Astrocyte (in vitro differentiated cells and primary cell): ENCODE data around the gene KCNIP2. TPM values are rescaled to one million over a fixed set of nuclear protein-coding genes. Genes with fewer than 3 reads are reported as not detected.

ENCODE experiments used
- DNase-seq: peaks from one replicate; pipeline ENCODE4 v3.0.0-alpha.2; 2010; ENCODE audit warnings: low read depth
- FAIRE-seq: peaks from 2 replicates; lab custom pipeline; 2011; peaks lifted over from hg19 to GRCh38; lab: Jason Lieb, UNC
- H2AFZ ChIP-seq: 2 replicates; pipeline ENCODE4 v1.6.0; 2012; ENCODE audit warnings: low read depth, low read length, inconsistent platforms
- H3K27ac ChIP-seq: 2 replicates; pipeline ENCODE4 v1.5.1; 2011; ENCODE audit warnings: low read depth, low read length, inconsistent platforms
- H3K27me3 ChIP-seq: 2 replicates; pipeline ENCODE4 v1.6.0; 2011; ENCODE audit warnings: low read length, inconsistent platforms; ENCODE audit not compliant: insufficient read depth
- H3K36me3 ChIP-seq: 2 replicates; pipeline ENCODE4 v1.5.1; 2011; ENCODE audit warnings: low read length, inconsistent platforms; ENCODE audit not compliant: insufficient read depth
- H3K4me1 ChIP-seq: 2 replicates; pipeline ENCODE4 v1.5.1; 2011; ENCODE audit warnings: low read length, inconsistent platforms; ENCODE audit not compliant: insufficient read depth
- H3K4me2 ChIP-seq: 2 replicates; pipeline ENCODE4 v1.6.0; 2012; ENCODE audit warnings: low read length, inconsistent platforms
- H3K4me3 ChIP-seq: 2 replicates; pipeline ENCODE4 v1.5.1; 2011; ENCODE audit warnings: low read depth, mild to moderate bottlenecking, low read length, inconsistent platforms; ENCODE audit not compliant: insufficient read depth
- H3K79me2 ChIP-seq: 2 replicates; pipeline ENCODE4 v1.6.0; 2012; ENCODE audit warnings: mild to moderate bottlenecking, low read length, inconsistent platforms; ENCODE audit not compliant: insufficient read depth
- H3K9ac ChIP-seq: 2 replicates; pipeline ENCODE4 v1.6.0; 2012; ENCODE audit warnings: mild to moderate bottlenecking, low read length, inconsistent platforms
- H3K9me3 ChIP-seq: 2 replicates; pipeline ENCODE4 v1.5.1; 2012; ENCODE audit warnings: low read depth, mild to moderate bottlenecking, low read length, inconsistent platforms; ENCODE audit not compliant: insufficient read depth
- H4K20me1 ChIP-seq: 2 replicates; pipeline ENCODE4 v1.6.0; 2012; ENCODE audit warnings: low read length, inconsistent platforms; ENCODE audit not compliant: insufficient read depth
- H3K27ac Mint-ChIP-seq: one replicate; pipeline ENCODE4 v1.8.0; 2021; ENCODE audit warnings: mild to moderate bottlenecking, mixed read lengths; ENCODE audit not compliant: unreplicated experiment
- H3K27me3 Mint-ChIP-seq: one replicate; pipeline ENCODE4 v1.8.0; 2021; ENCODE audit warnings: low read depth, mixed read lengths; ENCODE audit not compliant: unreplicated experiment
- H3K36me3 Mint-ChIP-seq: one replicate; pipeline ENCODE4 v1.8.0; 2021; ENCODE audit warnings: low read depth, mixed read lengths; ENCODE audit not compliant: unreplicated experiment
- H3K4me1 Mint-ChIP-seq: one replicate; pipeline ENCODE4 v1.8.0; 2021; ENCODE audit warnings: low read depth, mixed read lengths; ENCODE audit not compliant: unreplicated experiment
- H3K4me3 Mint-ChIP-seq: one replicate; pipeline ENCODE4 v1.8.0; 2021; ENCODE audit warnings: mild to moderate bottlenecking, moderate library complexity, mixed read lengths; ENCODE audit not compliant: unreplicated experiment
- H3K9me3 Mint-ChIP-seq: one replicate; pipeline ENCODE4 v1.8.0; 2021; ENCODE audit warnings: mild to moderate bottlenecking, mixed read lengths; ENCODE audit not compliant: unreplicated experiment
- CTCF ChIP-seq: IDR thresholded peaks from 2 replicates; pipeline ENCODE4 v1.5.1; 2011; ENCODE audit warnings: low read depth, mild to moderate bottlenecking, inconsistent platforms, low read length, moderate library complexity; ENCODE audit not compliant: insufficient read depth
- EZH2 ChIP-seq: IDR thresholded peaks from 2 replicates; pipeline ENCODE4 v1.6.1; 2012; ENCODE audit warnings: mild to moderate bottlenecking, low read length, inconsistent platforms; ENCODE audit not compliant: insufficient read depth
- total RNA-seq: library from RNA; stranded (reverse); gene quantifications from 2 replicates; pipeline ENCODE4 v1.2.1, GENCODE V29; 2021

KCNIP2 gene
- total RNA-seq, 1 donor from 2014 or later, result 2.5 TPM

GRCh38 chr10:101828766-101829551 lies 14.6 kb downstream of the KCNIP2 start:
- Histone ChIP-seq H3K27me3 (no peaks in the 10 kb centered on the region), H3K36me3 (no peaks in the 10 kb centered on the region), H3K27ac (no peak overlapping the region), H3K9ac (no peak overlapping the region), H4K20me1 (no peaks in the 10 kb centered on the region), H3K9me3 (no peaks in the 10 kb centered on the region), H3K4me3 (no peak overlapping the region), H3K79me2 (no peaks in the 10 kb centered on the region), H3K4me2 (peak overlapping the region; percentile 48), H2AFZ (no peak overlapping the region), H3K4me1 (peaks cover 16% of the 10 kb centered on the region)
- Mint-ChIP-seq H3K4me3 (no peak overlapping the region), H3K4me1 (peaks cover 11% of the 10 kb centered on the region), H3K27me3 (no peaks in the 10 kb centered on the region), H3K36me3 (peaks cover 24% of the 10 kb centered on the region), H3K27ac (no peak overlapping the region), H3K9me3 (no peaks in the 10 kb centered on the region)
- TF ChIP-seq CTCF (no peak), EZH2 (no peak)
- DNase-seq (no peak), FAIRE-seq (no peak)

- Histone ChIP-seq H3K9ac (no peak overlapping the region), H3K4me3 (no peak overlapping the region), H4K20me1 (no peaks in the 10 kb centered on the region), H3K79me2 (no peaks in the 10 kb centered on the region), H3K27me3 (no peaks in the 10 kb centered on the region), H3K27ac (no peak overlapping the region), H3K9me3 (no peaks in the 10 kb centered on the region), H3K4me2 (no peak overlapping the region), H2AFZ (no peak overlapping the region), H3K4me1 (peaks cover 16% of the 10 kb centered on the region), H3K36me3 (no peaks in the 10 kb centered on the region)
- no peak for TF ChIP-seq CTCF
- no peak for TF ChIP-seq EZH2
- peaks cover 22% of the 10 kb centered on the region for H3K36me3 Mint-ChIP-seq
- no peak for DNase-seq
- H3K4me3 Mint-ChIP-seq, result no peak overlapping the region
- no peak overlapping the region for H3K27ac Mint-ChIP-seq
- H3K9me3 Mint-ChIP-seq, result no peaks in the 10 kb centered on the region
- no peak for FAIRE-seq
- no peaks in the 10 kb centered on the region for H3K27me3 Mint-ChIP-seq
- H3K4me1 Mint-ChIP-seq, result peaks cover 11% of the 10 kb centered on the region
These were observed 15.5 kb downstream of the KCNIP2 start for GRCh38 chr10:101827919-101828600.
